NCI-H2171 treated with DMSO at 0.1 percent for 48 hours (cell line): Measurements from ENCODE around the gene ACKR4.

Experiments
- DNase-seq: peaks from one replicate; lab custom pipeline; 2025; lab: John Stamatoyannopoulos, UW

The ACKR4 gene

DNA sequence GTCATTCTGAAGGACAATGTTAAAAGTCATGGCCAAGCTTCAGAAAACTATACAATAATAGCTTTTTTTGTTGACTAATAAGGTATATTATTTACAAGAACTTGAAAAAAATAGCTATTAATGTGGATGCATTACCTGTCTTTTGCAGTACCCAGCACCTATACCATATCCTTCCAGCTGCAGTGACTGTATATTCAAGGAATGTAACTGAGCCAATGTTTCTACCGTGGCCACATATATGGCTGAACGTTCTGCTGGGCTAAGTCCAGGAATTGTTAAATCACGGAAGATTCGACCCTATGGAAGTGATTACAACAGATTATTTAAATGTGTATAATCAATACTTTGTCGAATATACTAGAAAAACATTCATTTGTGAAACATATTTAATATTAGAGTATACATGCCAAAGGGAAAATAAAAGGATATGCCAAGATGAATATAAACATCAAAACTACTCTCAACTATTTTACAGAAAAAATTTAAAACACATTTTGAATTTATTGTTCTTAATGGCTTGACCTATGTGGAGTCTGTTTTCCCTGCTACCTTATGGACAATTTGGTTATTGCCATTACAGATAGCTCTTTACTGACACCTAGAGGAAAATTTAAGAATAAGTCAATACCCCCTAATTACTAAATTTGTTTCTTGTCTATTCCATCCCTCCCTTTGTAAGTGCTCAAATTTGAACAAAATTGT is 44.9 kb downstream of the ACKR4 start:
- peak; percentile 64 for DNase-seq

DNA sequence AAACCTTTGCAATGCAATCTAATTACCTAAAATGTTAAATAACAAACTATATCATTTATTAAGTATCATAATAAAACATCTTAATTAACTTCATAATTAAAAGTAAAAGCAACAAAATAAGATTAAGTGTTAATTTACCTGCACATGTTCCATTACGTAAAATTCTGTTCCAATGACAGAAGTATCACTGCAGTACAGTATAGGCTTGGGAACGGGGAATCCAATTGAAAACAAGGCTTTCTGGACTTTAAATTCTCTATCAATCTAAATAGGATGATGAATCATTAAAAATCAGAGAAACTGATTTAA is 45.4 kb downstream of the ACKR4 start:
- no peak for DNase-seq

DNA sequence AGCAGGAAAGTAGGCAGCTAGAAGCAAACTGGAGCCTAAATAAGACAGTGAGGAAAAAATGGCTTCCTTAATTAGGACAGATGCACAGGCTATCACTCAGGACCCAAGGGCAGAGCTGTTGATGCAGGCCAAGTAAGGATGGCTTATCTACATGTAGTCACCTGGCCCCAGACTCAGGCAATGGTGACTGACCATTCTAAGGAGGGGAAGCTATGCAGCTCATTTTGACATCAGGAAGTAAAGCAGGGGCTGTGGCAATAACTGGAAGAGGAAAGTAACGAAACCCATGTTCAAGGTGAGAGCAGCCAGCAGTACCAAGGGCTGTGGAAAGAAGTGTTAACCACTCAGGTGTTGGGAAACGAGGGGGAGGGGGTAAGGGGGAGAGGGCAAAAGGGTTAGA is 46.3 kb downstream of the ACKR4 start:
- DNase-seq = no peak

DNA sequence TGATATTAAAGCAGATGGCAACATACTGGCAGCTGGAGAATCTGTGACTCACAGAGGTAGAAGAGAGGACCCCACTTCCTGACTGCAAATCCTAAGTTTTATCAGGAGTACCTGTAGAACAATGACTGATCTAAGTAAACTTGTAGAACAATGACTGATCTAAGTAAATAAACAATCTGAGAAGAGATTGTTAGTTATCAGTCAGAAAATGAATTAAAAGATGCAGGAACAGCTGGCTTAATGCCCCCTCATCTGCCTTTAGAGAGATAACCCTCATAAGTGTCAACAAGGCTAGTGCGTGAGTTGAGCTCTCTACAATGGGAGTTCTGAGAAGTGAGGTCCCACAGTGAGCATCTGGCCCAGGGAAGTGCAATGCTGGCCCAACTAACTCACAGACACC is 48.0 kb downstream of the ACKR4 start:
- DNase-seq = no peak

DNA sequence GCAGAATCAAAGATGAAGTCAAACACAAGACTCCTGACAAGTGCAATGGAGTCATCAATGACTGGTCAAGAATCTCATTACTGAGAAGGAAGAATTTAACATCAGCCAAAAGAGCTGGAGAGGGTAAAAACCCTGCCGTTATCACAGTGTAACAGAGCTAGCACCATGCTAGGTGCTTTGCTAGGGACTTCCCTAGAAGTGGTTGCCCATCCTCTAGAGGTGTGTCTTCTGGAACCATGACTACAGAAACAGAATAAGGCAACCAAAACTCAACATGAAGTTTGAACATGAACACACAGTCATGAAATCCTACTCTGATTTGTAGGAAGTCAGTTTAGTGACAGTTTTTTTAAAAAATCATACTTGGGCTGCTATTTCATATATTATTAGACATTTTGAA is 53.1 kb downstream of the ACKR4 start:
- DNase-seq = no peak
